Testis (tissue), 2 donors: ENCODE measurements around the gene POC1B.

Source experiments
- POLR2A ChIP-seq: fragments of 450-650 bp; IDR thresholded peaks from one replicate; pipeline ENCODE4 v1.6.1; 2017; ENCODE audit warnings: antibody characterized with exemption, mild to moderate bottlenecking, moderate library complexity
- TF ChIP-seq, protein P1 (sequence below), 3 experiments: fragments of 450-650 bp in 2 of 3; fragments of 200-600 bp in 1 of 3; sonication (generic) in 1 of 3; IDR thresholded peaks; one replicate each; pipeline ENCODE4 v1.5.1; 2016 to 2019; ENCODE audit warnings: antibody characterized with exemption in 3 of 3, mild to moderate bottlenecking in 2 of 3, moderate library complexity in 1 of 3

DNA sequence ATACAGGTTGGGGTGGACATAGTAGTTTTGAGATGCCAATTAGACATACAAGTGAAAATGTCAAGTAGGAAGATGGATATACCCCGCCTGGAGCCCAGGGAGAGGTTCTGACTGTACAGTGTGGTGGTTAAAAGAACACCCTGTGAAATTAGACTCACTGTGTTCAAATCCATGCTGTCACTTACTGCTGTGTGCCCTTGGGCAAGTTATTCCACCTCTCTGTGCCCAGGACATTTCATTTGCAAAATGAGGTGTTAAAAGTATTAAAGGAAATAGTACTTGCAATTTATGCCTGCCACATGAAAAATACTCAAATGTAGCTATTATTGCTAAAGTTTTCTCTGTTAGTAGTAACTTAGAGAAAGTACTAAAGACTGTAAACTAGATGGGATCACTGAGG, 19.8 kb downstream of the POC1B start:
- TF ChIP-seq POLR2A: no peak
- TF ChIP-seq, protein P1, sequence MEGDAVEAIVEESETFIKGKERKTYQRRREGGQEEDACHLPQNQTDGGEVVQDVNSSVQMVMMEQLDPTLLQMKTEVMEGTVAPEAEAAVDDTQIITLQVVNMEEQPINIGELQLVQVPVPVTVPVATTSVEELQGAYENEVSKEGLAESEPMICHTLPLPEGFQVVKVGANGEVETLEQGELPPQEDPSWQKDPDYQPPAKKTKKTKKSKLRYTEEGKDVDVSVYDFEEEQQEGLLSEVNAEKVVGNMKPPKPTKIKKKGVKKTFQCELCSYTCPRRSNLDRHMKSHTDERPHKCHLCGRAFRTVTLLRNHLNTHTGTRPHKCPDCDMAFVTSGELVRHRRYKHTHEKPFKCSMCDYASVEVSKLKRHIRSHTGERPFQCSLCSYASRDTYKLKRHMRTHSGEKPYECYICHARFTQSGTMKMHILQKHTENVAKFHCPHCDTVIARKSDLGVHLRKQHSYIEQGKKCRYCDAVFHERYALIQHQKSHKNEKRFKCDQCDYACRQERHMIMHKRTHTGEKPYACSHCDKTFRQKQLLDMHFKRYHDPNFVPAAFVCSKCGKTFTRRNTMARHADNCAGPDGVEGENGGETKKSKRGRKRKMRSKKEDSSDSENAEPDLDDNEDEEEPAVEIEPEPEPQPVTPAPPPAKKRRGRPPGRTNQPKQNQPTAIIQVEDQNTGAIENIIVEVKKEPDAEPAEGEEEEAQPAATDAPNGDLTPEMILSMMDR (IDR thresholded peaks at IDR 0.05): no peak
